HG03139 (cell line): ENCODE results near the gene CTXN2.

Experiments
- ATAC-seq: cut with Tn5 transposase; IDR thresholded peaks from one replicate; pipeline ENCODE4 v1.9.1; 2021; ENCODE audit not compliant: unreplicated experiment

The CTXN2 gene

DNA sequence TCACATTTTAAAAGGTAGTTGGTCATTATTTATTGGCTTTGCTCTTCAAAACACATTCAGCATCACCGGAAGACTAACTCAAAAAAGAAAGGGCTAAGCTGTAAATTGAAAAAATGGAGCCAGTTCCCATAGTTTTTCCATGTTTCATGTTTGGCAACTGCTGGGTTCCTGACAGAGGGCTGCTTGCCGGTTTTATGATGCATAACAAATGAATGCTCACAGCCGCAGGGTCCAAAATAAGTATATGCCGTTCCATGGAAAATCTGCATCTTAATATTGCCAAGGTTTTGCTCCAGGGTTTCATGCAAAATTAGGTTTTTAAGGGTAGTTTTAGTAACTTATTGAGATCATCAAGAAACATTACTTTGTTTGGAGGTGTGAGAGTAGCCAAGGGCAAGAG lies 30.4 kb downstream of the CTXN2 start:
- no peak for ATAC-seq

GRCh38 chr15:48222627-48223026 lies 31.2 kb downstream of the CTXN2 start:
- ATAC-seq = no peak

DNA sequence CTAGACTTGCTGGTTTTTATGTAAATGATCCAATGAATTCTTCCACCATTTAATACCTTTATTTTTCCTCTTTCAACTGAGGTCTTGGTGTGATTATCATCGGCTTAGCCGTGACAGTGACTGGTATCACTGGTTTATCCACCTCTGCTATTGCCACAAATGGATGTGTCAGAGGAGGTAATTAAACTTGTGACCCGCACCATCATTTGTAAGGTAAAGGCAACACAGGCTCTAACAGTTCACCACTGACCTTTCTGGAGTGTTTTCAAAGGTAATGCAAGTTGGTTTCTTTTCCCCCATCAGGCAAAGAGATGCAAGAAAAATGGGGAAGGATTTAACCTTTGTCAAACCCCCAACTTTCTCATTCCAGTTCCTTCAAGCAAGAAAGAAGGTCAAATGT lies 34.3 kb downstream of the CTXN2 start:
- no peak for ATAC-seq

GRCh38 chr15:48230498-48230897 lies 39.0 kb downstream of the CTXN2 start:
- no peak for ATAC-seq

DNA sequence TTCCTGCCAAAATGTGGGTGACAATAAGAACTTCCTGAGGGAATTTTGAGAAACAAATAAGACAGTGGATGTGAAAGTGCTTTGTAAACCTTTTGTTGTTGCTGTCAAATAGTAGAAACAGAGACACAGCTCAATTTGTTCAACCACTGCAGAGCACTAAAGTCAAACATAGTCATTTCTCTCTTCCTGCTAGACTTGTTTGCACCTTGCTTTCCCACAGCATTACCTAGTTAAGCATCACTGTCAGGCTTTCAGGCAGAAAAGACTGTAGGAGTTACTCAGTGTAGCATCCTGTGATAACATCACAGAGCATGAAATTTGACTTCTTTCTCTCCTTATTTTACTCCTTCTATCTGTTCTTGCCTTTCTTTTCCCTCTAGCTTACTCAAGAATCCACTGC lies 41.8 kb downstream of the CTXN2 start:
- ATAC-seq = no peak

- ATAC-seq = no peak
These were observed 47.9 kb downstream of the CTXN2 start for GRCh38 chr15:48239334-48239733.

GRCh38 chr15:48242015-48242414 lies 50.5 kb downstream of the CTXN2 start:
- no peak for ATAC-seq

DNA sequence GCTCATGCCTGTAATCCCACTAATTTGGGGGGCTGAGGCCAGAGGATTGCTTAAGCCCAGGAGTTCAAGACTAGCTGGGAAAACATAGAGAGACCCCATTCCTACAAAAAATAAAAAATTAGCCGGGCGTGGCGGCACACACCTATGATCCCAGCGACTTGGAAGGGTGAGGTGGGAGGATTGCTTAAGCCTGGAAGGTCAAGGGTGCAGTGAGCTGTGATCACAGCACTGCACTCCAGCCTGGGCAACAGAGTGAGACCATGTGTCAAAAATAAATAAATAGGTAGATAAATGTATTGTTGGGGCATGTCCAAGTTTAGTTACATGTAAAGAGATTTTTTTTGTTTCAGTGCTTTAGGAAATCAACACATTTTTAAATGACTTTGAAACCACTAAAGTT lies 51.1 kb downstream of the CTXN2 start:
- ATAC-seq = no peak

DNA sequence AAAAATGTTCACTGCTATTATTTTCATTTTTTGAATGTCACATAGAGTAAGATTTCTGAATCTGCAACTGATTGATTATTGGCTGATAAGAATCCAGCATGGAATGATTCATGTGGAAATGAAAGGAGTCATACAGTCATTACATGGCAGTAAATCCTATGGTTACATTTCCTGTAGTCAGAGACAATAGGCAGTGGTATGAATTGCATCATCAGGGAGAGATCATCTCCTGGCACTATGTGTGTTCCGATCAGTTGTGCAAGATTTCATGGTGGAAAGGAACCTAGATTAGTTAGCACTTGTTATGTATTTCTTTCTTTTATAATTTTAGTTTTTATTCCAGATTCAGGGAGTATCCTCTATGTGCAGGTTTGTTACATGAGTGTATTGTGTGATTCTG lies 53.5 kb downstream of the CTXN2 start:
- ATAC-seq = no peak

DNA sequence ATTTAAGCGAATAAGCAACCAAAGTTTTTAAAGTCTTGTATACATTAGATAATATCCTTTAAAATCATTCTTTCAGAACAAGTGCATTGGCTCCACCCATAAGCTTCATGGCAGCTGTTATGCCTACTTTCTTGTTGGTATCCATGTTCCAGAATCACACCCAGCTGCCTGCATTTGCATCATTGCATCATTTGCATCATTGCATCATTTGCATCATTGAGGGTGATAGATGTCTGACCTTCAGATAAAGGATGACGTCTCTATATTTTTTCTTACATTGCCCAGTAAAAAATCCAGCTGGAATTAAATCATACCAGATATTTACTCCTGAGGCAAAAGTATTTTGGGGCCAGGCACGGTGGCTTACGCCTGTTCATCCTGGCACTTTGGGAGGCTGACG lies 56.9 kb downstream of the CTXN2 start:
- ATAC-seq = no peak

DNA sequence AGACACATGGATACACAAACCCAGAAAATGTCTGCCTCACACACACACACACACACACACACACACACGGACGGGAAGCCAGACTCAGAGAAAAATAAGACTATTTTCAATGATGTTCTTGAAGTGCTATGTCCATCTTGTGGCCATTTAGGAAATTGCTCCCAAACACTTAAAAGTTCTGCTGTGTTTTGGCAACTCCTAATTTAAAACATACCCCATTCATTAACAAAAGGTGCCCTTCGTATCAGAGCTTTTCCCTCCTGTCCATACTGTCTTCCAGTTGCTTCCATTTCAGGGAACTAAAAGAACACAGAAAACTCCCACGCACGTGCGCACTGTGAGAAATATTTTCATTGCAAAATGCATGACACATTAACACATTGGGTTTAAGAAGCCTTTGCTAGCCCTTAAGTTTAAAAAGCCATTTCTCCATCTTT lies 59.2 kb downstream of the CTXN2 start:
- no peak for ATAC-seq

DNA sequence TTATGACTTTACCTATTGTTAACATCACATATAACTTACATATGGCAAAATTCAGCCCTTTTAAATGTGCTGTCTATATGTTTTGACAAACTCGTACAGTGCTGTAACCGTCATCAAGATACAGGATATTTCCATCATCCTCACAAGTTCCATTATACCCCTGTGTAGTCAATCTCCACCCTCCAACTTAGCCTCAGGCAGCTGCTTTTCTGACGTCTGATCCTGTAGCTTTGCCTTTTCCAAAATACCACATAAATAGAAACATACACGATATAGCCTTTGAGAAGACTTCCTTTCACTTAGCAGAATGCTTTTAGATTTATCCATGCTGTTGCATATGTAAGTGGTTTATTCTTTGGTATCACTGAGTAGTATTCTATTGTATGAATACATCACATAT lies 61.7 kb downstream of the CTXN2 start:
- ATAC-seq = no peak
